Activated effector memory CD4-positive, alpha-beta T cell treated with anti-CD3 and anti-CD28 coated beads, Interleukin-2, amount 50 U/mL, for 16 hours (primary cell): Measurements from ENCODE around the gene CNTNAP3.
"Not testable (repeated sequence)": the region's sequence is repeated elsewhere in the genome, so short reads cannot be mapped to it uniquely, and the experiment has no call there.

ENCODE experiments used
- DNase-seq: peaks from one replicate; pipeline ENCODE4 v3.0.0-alpha.2; 2020

The CNTNAP3 gene

DNA sequence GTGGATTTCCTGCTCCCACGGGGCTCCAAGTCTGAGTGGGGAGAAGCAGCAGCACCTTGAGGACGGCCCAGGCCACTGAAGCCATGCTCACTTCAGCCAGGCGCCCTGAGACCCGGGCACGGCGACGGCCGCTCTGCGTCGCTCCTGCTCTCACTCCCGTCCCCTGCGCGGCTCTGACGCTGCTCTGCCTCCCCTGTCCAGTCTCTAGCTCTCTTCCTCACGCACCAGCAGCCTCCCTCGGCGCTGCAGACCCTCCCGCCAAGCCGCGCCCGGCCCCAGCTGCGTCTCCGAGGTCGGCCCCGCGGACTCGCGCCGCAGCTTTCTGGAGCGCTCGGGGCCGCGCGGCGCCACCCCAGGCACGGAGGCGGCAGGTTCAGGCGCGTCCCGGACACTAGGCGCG, at the start of gene CNTNAP3:
TSS of gene CNTNAP3 (minus strand) at position 188 of the 400 bp plus-strand sequence. CDS start at position 85, 103 bp downstream.
- not testable (repeated sequence) for DNase-seq

DNA sequence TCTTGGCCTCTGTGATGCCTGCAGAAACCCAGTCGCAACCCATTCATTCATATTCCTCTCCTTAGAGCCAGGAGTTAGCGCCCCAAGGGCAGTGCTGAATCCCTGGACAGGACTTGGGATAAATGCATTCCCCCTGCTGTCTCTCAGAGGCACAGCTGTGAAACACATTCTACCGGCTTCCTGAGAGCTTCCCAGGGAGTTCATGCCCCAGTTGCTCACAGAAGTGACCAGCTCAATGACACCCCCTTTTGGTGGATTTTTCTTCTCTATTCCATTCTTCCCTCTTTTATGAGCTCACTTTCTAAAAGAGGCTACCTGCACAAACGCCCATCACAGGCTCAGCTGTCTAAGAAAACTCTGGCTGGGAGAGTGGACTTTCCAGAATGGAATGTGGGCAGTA, 8.0 kb downstream of the CNTNAP3 start:
- DNase-seq: not testable (repeated sequence)

DNA sequence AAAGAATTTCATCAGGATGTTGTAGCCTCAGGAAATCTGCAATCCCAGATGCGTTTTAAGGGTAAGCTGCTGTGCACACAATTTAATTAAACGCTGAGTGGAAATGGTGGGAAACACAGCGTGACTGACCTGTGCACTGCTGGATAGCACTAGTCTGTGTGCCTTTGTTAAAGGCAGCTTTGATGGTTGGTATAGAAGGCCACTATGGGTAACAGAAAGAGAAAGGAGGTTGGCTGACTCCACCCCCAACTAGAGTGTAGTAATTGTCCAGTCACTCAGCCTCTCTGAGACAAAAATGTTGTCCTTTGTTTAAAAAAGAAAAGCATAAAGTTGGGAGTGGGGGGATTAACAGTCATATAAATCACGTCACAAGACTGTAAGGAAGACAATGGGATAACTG, 45.5 kb downstream of the CNTNAP3 start:
- DNase-seq: not testable (repeated sequence)

DNA sequence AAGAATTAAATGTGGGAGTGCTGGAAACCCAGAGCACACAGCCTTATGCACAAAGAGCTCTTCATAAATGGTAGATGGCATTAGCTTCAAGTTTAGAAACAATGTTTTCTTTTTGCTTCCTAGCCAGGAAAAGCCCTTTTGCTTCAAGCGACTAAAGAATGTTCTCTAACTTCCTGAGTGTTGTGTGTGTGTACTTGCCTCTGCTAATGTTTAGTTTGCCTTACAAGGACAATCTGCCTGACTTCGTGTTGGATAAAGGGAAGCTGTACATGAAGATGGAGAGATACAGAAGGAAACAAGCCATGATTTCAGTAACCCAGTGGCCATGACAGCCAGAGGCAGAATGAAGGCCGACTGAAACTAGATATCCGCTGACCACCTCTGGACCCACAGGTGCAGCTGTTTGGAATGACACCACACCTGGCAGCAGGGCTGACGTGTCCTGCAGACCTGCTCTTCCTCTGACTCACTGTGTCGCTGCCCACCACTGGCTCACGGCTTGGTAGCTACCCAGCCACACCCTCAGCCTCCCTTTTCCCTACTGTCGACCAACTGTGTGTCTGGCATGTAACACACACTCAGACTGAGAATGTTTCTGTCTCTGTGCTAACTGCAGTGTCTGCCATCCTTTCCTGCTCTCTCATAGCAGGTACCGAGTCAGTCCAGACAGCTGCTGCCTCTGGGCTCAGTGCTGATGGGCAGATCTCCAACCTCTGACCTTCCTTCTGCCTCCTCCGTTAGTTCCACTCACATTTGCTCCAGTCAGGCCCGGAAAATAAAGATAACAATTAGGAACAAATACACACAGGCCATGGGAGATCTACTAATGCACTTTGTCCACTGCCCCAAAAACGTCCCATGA, 55.6 kb downstream of the CNTNAP3 start:
- DNase-seq: not testable (repeated sequence)

DNA sequence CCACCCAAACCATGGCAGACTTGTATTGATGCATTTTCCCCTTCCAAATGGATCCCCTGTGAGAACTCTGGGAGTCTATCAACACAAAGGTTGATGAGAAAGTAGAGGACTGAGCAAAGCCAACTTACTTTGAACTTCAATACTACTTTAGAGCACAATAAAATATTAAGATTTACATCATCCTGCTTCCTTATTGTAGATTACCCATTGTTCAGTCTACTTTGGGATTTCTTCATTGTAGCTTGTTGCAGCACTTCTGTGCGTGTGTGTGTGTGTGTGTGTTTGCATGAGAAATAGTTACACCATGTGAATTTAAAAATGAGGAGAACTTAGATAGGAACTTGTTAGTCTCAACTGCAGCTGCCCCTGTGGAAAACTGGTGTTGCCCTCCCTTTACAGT, 72.0 kb downstream of the CNTNAP3 start:
- not testable (repeated sequence) for DNase-seq

DNA sequence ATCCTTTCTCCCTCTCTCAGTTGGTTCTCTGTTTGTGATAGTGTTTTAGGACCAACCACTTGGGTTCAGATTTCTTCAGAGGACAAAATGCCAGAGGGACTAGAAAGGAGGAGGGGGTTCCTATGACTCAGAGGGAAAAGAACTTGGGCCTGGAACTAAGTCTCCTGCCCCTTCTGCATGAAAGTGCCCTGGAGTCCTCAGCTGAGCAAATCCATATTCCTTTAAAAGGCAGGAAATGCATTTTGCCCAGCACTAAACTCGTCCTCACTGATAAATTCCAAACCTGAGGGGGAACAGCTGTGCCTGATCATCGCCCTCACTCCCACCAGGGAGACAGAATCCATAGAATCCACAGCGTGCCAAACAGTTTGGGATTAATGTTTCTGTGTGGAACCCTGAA, 78.2 kb downstream of the CNTNAP3 start:
- not testable (repeated sequence) for DNase-seq

DNA sequence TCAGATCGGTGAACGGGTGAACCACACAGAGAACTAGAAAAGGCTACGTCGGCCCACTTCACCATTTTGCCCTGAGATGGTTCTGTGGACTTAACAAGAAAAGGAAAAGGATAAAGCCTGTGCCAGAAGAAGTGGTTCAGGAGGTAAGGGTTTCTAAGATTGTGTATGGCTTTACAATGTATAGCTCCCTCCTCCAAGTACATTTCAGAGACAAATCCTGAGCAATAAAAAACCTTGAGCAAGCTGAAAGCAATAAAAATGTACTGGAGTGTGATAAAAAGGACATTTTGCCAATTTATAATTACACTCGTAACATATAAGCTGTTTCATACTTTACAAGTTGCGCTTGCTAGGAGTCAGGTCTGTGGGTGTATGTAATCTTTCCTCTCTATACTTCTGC, 81.3 kb downstream of the CNTNAP3 start:
- not testable (repeated sequence) for DNase-seq

DNA sequence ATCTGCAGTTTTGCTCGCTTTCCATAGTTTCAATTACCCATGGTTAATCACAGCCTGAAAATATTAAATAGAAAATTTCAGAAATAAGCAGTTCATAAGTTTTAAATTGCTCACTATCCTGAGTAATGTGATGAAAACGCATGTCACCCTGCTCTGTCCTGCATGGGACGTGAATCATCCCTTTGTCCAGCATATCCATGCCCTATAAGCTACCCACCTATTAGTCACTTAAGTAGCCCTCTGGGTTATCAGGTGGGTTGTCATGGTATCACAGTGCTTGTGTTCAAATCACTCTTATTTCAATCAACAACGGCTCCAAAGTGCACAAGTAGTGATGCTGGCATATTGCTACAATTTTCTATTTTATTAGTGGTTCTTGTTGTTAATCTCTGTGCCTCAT, 82.1 kb downstream of the CNTNAP3 start:
- DNase-seq: not testable (repeated sequence)

DNA sequence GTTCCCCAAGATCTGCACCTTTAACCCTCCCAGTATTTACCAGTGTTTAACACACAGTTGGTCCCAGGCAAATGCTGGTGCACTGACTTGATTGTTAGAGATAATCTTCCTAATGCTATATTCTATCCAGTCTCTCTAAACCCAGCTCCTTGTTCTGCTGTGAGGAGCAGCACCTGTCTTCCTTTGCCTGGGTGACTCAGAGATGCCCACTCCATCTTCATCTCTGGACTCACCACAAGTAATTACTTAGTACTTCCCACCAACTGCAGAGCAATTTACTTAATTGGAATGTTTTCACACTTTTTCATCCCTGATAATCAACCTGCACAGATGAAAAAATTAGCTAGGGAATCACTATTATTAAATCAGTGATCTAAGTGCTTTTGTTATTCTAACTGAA, 87.6 kb downstream of the CNTNAP3 start:
- not testable (repeated sequence) for DNase-seq

DNA sequence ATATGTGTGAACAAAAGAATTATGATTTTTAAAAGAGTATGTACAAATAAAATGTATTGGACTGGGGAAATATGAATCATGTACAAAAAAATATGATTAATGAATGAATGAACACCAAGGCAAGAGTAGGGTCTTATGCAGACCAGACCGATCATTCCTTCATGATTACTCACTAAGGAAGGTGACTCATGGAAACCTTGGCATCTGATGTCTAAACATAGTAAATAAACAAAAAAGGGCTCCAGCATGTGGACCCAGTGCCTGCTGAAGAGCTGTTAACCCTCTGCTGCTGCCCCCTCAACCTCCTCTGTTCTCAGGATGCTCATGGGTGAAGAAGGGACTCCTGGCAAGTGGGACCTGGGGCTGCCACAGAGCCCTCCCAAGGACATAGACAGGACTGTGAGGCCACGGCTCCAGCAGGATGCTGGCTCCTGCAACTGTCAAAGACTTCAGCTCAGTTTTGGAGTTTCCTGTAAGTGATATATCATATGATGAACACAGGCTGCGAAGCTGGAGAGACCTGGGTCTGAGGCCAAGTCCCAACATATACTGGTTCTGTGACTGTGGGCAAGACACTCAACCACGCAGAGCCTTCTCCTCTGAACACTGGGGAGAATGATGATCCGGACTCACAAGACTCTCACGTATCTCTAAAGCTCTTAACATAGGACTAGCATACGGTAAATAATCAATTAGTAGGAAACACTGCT, 89.8 kb downstream of the CNTNAP3 start:
- DNase-seq: not testable (repeated sequence)

DNA sequence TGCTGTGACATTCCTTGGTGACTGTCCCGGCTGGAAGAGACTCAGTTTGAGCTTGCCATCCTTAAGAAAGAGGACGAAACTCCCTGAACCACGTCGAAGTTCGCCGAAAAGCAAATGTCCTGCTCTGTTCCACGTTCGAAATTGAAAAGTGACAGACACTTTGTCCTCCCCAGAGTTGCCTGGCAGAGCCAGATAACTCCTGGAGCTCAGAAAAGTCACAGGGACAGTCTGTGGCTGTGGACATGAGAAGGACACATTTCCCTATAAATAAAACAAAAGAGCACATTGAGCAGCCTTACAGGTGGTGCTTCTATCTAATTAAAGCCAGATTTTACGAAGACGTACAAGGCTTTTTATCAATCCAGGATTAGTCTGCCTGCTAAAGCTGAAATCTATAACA, 116.6 kb downstream of the CNTNAP3 start:
- not testable (repeated sequence) for DNase-seq

DNA sequence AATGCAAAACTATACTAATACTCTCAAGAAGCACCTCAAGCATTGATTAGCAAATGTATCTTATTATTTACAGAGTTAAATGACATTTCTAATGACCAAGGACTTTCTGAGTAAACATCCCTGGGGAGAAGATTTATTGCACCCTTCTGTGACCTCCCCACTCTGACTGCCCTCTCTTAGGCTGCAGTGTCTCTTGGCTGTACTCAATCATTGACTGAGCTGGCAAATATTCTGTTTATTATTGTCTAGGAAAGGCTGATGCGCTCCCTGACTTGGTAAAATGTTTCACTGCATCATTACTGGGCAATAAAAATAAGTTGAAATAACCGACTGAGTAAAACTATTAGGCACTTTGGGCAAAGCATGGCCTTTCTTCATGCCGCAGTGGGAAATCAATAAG, 130.3 kb downstream of the CNTNAP3 start:
- DNase-seq: not testable (repeated sequence)

DNA sequence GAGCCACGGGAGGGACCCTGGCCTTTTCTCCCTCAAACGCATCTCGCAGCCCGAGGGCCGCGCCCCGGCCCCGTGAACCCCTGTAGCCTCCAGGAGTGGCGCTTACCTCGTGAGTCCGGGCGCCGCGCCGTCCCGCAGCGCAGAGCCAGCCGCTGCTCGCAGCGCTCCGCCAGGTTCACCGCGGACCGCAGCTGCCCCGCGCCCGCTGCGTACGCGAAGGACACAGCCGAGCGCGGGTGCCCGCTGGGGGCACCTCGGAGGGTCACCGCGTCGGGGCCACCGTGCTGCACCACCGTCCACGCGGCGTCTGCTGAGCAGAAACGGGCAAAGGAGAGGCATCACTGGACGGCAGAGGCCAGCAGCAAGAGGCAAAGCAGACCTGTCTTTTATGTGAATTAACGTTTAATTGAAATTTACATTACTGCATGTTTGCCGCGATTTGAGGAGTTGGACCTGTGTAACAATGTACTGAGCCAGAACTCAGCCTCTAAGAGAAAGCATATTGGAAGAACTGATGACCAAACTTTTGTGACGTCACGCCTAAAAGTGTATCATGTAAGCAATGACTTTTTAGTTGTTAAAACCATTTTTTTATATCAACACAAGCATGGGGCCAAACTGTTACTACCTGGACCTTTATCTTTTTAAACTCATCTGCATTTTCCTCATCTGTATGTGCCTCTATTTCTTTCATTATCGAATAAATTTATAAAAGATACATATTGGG, 155.0 kb downstream of the CNTNAP3 start:
- DNase-seq: not testable (repeated sequence)

DNA sequence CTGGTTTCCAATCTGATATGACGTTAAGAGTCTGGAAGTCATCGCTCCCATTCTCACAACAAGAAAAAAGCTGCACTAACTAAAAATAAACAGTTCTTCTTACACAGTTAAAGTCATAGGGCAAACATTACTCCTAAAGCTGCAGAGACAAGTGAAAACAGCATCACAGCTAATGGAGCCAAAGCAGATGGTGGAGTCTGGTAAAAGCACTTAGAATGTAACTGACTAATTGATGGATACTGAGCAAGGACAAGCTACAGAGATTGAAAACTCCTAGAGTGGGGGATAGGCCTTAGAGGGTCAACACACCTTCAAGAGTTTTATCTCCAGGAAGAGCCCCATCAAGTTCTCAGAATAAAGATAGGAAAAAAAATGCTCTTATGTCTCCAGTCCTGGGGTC, 166.6 kb downstream of the CNTNAP3 start:
- DNase-seq: not testable (repeated sequence)

DNA sequence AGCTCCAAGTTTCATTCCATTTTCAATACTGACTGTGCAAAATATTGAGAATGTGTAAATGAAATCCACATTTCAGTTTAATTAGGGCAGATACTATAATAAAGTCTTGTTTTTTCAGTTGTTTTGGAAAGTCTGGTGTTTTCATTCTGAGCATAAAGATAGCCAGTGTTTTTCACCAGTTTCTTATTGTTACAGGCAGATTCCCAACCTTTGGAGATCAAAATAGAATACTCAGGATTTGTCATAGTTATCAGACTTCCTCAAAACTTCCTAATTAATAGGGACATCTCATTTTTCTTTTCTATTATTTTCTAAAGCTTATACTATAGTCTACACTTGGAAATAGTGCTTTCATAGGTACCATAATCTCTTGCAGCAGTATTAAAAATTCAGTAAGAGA, 176.2 kb downstream of the CNTNAP3 start:
- not testable (repeated sequence) for DNase-seq

DNA sequence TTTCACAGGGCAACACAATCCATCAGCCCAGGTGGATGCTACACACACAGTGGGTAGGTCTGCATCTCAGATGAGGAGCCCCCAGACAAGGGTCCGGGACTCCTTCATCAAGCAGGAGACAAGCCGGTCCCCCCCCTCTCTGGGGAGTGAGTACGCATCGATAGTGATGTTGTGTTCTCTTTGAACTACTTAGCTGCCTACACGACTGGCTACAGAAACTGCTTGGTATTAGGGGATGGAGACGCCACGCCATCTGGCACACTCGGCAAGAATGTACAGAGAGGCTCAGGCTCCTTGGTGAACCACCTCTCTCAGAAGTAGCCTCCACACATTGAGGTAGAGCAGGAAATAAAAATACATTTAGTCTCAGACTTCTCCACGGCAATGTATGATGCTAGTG, 179.8 kb downstream of the CNTNAP3 start:
- no peak for DNase-seq

DNA sequence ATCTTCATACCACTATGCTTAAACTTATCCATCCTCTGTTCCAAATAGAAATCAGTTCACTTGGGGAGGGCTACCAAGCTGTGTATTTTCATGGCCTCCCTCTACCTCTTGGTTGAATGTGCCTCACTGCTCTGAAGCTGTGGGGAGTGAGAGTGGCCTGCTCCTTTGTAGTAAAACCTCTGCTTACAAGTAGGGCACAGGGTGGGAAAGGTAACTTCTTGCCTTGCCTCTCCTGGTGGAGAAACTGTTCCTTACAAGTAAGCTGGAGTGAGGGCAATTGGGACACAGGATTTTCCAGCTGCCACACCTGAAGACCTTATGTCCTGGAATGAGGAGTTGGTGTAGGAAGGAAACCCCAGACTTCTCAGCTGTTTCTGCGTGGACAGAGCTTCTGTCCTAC, 190.8 kb downstream of the CNTNAP3 start:
- DNase-seq: not testable (repeated sequence)

DNA sequence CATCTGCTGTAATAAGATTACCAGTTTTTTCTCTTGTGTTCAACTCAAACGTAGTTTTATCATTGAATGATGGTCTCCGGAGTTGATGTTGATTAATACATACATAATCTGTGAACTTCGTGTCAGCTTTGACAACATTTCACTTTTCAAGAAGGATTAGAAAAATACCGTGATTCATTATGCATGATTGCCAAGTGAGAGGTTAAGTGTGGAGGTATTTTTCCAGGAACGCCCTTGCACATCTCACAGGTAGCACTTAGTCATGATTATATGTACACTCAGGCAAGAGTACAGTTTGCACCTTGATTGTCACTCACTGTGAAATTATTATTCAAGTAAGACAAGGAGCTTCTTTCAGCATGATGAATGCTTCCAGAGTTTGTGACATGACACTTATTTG, 202.7 kb downstream of the CNTNAP3 start:
- not testable (repeated sequence) for DNase-seq

DNA sequence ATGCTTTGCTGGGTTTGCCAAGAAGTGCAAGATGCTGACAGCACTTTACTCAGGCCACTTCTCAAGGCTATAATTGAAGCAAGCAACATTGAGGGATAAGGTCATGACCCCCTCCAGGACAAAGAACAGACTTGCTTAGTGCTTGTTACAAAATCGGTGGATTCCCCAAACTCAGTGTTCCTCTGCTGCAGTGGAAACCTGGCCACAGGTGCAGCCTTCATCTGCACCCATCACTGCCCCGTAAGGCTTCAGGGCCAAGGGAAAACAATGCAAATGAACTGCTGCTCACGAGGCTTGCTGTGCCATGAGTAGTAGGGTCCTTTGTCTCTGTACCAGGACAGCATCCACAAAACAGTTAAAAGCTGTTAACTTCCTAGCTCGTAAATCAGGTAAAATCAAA, 205.4 kb downstream of the CNTNAP3 start:
- not testable (repeated sequence) for DNase-seq

DNA sequence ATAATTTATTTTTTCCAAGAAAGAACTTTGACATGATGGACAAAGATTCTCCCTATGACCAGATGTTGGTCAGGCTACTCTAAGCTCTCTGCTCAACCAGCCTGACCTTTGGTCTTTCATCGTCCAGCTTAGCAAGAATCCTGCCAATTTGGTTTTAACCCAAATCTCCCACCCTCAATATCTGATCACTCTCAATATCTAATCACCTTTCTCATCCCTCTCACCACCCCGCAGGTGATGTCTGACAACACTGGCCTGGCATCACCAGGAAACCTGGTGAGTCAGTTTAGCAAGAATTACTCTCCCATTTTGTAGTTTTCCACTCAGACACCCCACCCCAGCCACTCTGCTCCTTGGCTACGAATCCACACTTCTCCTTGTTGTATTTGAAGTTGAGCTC, 207.9 kb downstream of the CNTNAP3 start:
- not testable (repeated sequence) for DNase-seq

DNA sequence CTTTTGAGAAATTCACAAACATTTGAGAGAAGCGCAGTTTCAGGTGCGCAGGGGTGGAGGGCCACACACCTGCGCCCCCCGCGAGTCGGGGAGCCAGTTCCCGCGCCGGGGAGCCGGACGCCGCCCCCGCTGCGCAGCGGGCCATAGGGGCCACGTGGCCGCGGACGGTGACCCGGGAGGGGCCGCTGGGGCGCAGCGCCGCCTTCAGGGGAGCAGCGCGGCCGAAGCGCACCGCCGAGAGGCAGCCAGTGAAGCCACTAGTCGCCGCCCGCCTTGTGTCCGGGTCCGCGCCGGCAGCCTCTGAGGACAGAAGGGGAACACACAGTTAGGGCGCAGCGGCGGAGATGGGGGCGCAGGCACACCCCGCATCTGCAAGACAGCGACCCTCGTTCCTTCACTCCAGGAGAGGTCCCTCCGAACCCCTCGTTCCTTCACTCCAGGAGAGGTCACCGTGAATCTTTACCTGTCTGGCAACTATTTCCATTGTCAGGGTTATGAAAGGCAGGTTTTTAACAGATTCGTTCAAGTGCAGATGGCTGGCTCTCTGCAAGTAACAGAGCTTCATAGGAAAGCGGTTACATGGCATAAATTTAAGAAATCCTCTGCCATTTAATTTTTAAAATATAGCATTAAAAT, 209.2 kb downstream of the CNTNAP3 start:
- DNase-seq: not testable (repeated sequence)

DNA sequence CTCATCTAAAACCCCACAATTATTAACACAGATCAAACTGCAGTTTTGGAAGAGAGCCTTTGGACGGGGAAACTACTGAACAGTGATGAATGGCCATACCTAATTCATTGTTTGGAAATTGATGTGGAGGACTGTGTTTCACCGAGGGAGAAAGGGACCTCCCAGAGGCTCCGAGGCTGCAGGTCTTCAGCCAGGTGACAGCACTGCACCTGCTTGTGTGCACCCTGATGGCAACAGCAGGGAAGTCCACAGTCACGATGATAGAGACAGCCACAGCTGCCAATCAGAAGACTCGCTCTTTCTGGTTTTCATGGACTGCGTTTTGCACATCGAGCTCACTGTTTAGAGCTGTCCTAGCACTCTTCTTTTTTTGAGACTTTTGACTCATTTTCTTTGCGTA, 214.4 kb downstream of the CNTNAP3 start:
- not testable (repeated sequence) for DNase-seq

DNA sequence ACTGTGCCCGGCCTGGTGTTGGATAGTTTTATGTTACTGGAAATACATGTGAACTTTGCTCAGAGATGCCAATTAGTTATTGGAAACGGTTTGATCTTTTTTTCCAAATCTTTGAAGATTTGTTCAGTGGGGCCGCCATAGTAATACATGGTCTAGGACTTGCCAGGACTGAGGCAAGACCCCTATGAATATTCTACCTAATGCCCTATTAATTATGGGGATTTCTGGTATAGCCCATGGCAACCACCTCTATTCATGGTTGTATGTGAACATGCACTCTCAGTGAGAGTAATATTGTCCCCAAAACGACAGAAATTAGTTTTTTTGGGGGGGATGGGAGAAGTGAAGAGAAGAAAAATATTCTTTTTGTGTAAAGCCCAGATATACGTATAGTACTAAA, 220.3 kb downstream of the CNTNAP3 start:
- DNase-seq: not testable (repeated sequence)
